ENCODE measurements around the gene KCNE4. TPM values are rescaled to one million over a fixed set of nuclear protein-coding genes. Genes with fewer than 3 reads are reported as not detected.

Gene KCNE4
- total and polyA plus RNA-seq, 2 donors (not counting 1 experiment from before 2014, with no cell fraction given), result 17.8 to 25.3 TPM

- Histone ChIP-seq H3K79me2 (ENCODE audit: control insufficient read depth, insufficient read depth, low read length) (no peaks in the 10 kb centered on the region), H3K27ac (ENCODE audit: insufficient read depth, low read length) (no peak overlapping the region), H3K9ac (ENCODE audit: insufficient read depth, low read length) (no peak overlapping the region), H3K4me3 (replicated peaks in 1 of 4; ENCODE audit: control extremely low read depth in 1 of 4, insufficient read depth in 1 of 4, low read depth in 3 of 4, low read length in 4 of 4) (no peak overlapping the region), H3K4me1 (ENCODE audit: control insufficient read depth, extremely low read depth, insufficient read depth, low read length) (peaks cover 5% of the 10 kb centered on the region), H3K4me2 (ENCODE audit: extremely low read depth, insufficient read depth, low read length) (no peak overlapping the region), H3K36me3 (ENCODE audit: control insufficient read depth, insufficient read depth, low read length) (no peaks in the 10 kb centered on the region), H4K20me1 (ENCODE audit: control insufficient read depth, extremely low read depth, insufficient read depth, low read length) (no peaks in the 10 kb centered on the region), H3K9me3 (ENCODE audit: control insufficient read depth, insufficient read depth, low read depth, low read length) (peaks cover 2% of the 10 kb centered on the region), H2AFZ (ENCODE audit: low read length) (no peak overlapping the region), H3K27me3 (ENCODE audit: control insufficient read depth, insufficient read depth, low read length) (no peaks in the 10 kb centered on the region)
- TF ChIP-seq, protein P1, sequence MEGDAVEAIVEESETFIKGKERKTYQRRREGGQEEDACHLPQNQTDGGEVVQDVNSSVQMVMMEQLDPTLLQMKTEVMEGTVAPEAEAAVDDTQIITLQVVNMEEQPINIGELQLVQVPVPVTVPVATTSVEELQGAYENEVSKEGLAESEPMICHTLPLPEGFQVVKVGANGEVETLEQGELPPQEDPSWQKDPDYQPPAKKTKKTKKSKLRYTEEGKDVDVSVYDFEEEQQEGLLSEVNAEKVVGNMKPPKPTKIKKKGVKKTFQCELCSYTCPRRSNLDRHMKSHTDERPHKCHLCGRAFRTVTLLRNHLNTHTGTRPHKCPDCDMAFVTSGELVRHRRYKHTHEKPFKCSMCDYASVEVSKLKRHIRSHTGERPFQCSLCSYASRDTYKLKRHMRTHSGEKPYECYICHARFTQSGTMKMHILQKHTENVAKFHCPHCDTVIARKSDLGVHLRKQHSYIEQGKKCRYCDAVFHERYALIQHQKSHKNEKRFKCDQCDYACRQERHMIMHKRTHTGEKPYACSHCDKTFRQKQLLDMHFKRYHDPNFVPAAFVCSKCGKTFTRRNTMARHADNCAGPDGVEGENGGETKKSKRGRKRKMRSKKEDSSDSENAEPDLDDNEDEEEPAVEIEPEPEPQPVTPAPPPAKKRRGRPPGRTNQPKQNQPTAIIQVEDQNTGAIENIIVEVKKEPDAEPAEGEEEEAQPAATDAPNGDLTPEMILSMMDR (conservative IDR thresholded peaks at IDR 0.05 in 1 of 2, IDR thresholded peaks at IDR 0.05 in 1 of 2; ENCODE audit: low read depth in 1 of 2, low read length in 2 of 2), result no peak
- no peak for TF ChIP-seq EZH2 (IDR thresholded peaks at IDR 0.05; ENCODE audit: low read length, missing control alignments)
- DNase-seq (ENCODE audit: low read depth in 2 of 2), result peak; percentile 54 to 80
Observed at GRCh38 chr2:223027442-223027841, 24.5 kb upstream of the KCNE4 start.

GRCh38 chr2:223029287-223029686 lies 22.7 kb upstream of the KCNE4 start:
- no peaks in the 10 kb centered on the region for H3K36me3 ChIP-seq (ENCODE audit: control insufficient read depth, insufficient read depth, low read length)
- H3K27me3 ChIP-seq (ENCODE audit: control insufficient read depth, insufficient read depth, low read length), result no peaks in the 10 kb centered on the region
- no peak for DNase-seq (ENCODE audit: low read depth in 2 of 2)
- H3K4me1 ChIP-seq (ENCODE audit: control insufficient read depth, extremely low read depth, insufficient read depth, low read length), result peaks cover 5% of the 10 kb centered on the region
- no peaks in the 10 kb centered on the region for H3K79me2 ChIP-seq (ENCODE audit: control insufficient read depth, insufficient read depth, low read length)
- peaks cover 2% of the 10 kb centered on the region for H3K9me3 ChIP-seq (ENCODE audit: control insufficient read depth, insufficient read depth, low read depth, low read length)
- H3K4me3 ChIP-seq (replicated peaks in 1 of 4; ENCODE audit: control extremely low read depth in 1 of 4, insufficient read depth in 1 of 4, low read depth in 3 of 4, low read length in 4 of 4), result no peak overlapping the region
- H3K4me2 ChIP-seq (ENCODE audit: extremely low read depth, insufficient read depth, low read length), result no peak overlapping the region
- no peak overlapping the region for H3K27ac ChIP-seq (ENCODE audit: insufficient read depth, low read length)
- TF ChIP-seq, protein P1 (conservative IDR thresholded peaks at IDR 0.05 in 1 of 2, IDR thresholded peaks at IDR 0.05 in 1 of 2; ENCODE audit: low read depth in 1 of 2, low read length in 2 of 2), result no peak
- no peak for TF ChIP-seq EZH2 (IDR thresholded peaks at IDR 0.05; ENCODE audit: low read length, missing control alignments)
- H4K20me1 ChIP-seq (ENCODE audit: control insufficient read depth, extremely low read depth, insufficient read depth, low read length), result no peaks in the 10 kb centered on the region
- no peak overlapping the region for H2AFZ ChIP-seq (ENCODE audit: low read length)
- no peak overlapping the region for H3K9ac ChIP-seq (ENCODE audit: insufficient read depth, low read length)

DNA sequence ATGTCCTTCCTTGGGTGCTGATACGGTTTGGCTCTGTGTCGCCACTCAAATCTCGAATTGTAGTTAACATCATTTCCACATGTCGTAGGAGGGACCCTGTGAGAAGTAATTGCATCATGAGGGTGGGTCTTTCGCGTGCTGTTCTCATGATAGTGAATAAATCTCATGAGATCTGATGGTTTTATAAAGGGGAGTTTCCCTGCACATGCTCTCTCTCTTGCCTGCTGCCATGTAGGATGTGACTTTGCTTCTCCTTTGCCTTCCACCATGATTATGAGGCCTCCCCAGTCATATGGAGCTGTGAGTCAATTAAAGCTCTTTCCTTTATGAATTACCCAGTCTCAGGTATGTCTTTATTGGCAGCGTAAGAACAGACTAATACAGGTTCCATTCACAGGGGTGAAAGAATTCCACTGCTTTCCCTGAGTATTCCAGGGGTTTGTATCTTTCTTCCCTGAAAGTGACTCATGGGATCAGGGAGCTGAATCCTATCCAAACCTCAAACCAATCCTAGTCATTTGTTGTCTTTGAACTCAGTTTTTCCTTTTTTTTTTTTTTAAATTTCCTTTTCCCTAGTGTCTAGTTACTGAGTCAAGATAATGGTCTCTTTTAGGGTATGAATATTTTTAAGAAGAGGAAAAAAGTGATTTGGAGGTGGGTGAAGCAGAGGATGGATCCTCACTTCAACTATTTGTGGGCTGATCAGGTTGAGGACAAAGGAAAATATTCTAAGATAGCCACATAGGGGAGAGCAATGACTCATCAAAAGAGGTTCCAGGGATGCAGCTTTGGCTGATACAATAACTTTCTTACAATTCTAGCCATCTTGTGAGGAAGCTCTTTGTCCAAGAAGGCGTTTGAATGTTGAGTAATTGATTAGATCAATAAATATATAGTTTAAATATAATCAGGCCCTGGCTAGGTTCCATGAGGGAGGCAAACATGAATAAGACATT lies 19.5 kb upstream of the KCNE4 start:
- no peak overlapping the region for H3K9ac ChIP-seq (ENCODE audit: insufficient read depth, low read length)
- H4K20me1 ChIP-seq (ENCODE audit: control insufficient read depth, extremely low read depth, insufficient read depth, low read length), result no peaks in the 10 kb centered on the region
- no peak overlapping the region for H3K4me2 ChIP-seq (ENCODE audit: extremely low read depth, insufficient read depth, low read length)
- H3K27me3 ChIP-seq (ENCODE audit: control insufficient read depth, insufficient read depth, low read length), result no peaks in the 10 kb centered on the region
- no peaks in the 10 kb centered on the region for H3K36me3 ChIP-seq (ENCODE audit: control insufficient read depth, insufficient read depth, low read length)
- H2AFZ ChIP-seq (ENCODE audit: low read length), result no peak overlapping the region
- DNase-seq (ENCODE audit: low read depth in 2 of 2), result peak; percentile 20 to 80
- H3K9me3 ChIP-seq (ENCODE audit: control insufficient read depth, insufficient read depth, low read depth, low read length), result peaks cover 2% of the 10 kb centered on the region
- H3K4me1 ChIP-seq (ENCODE audit: control insufficient read depth, extremely low read depth, insufficient read depth, low read length), result peaks cover 5% of the 10 kb centered on the region
- TF ChIP-seq, protein P1 (conservative IDR thresholded peaks at IDR 0.05 in 1 of 2, IDR thresholded peaks at IDR 0.05 in 1 of 2; ENCODE audit: low read depth in 1 of 2, low read length in 2 of 2), result no peak
- TF ChIP-seq EZH2 (IDR thresholded peaks at IDR 0.05; ENCODE audit: low read length, missing control alignments), result no peak
- H3K4me3 ChIP-seq (replicated peaks in 1 of 4; ENCODE audit: control extremely low read depth in 1 of 4, insufficient read depth in 1 of 4, low read depth in 3 of 4, low read length in 4 of 4), result no peak overlapping the region
- no peak overlapping the region for H3K27ac ChIP-seq (ENCODE audit: insufficient read depth, low read length)
- H3K79me2 ChIP-seq (ENCODE audit: control insufficient read depth, insufficient read depth, low read length), result no peaks in the 10 kb centered on the region

Data from fibroblast of lung (primary cell).